WTC11 (cell line): ENCODE measurements around the gene PHOX2B. TPM values are rescaled to one million over a fixed set of nuclear protein-coding genes. Genes with fewer than 3 reads are reported as not detected.

Experiments
- ATAC-seq: fragments of 200-7000 bp; cut with Tn5 transposase; 2 replicates; pipeline ENCODE4 v1.10.0; 2021; ENCODE audit warnings: mild to moderate bottlenecking, moderate library complexity
- CTCF ChIA-PET: fragments of 300-600 bp; sonication (Branson Sonifier 250); formaldehyde crosslinking; loops from one replicate; lab custom pipeline; 2021; ENCODE audit warnings: antibody characterized with exemption; lab: Charles Lee
- POLR2A ChIA-PET: fragments of 350-600 bp; sonication (Branson Sonifier 250); formaldehyde crosslinking; loops from one replicate; lab custom pipeline; 2021; ENCODE audit warnings: antibody characterized with exemption; lab: Charles Lee
- DNase-seq: peaks from one replicate; pipeline ENCODE4 v3.0.0; 2021; ENCODE audit warnings: low spot score
- H3K27ac Mint-ChIP-seq: 2 replicates; pipeline ENCODE4 v1.8.0; 2021; ENCODE audit warnings: mixed read lengths
- H3K27me3 Mint-ChIP-seq: 2 replicates; pipeline ENCODE4 v1.8.0; 2021; ENCODE audit warnings: low read depth, mild to moderate bottlenecking, moderate library complexity, mixed read lengths
- H3K36me3 Mint-ChIP-seq: 2 replicates; pipeline ENCODE4 v1.8.0; 2021; ENCODE audit warnings: mixed read lengths
- H3K4me1 Mint-ChIP-seq: 2 replicates; pipeline ENCODE4 v1.8.0; 2022; ENCODE audit warnings: mixed read lengths
- H3K4me3 Mint-ChIP-seq: 2 replicates; pipeline ENCODE4 v1.8.0; 2021; ENCODE audit warnings: mild to moderate bottlenecking, moderate library complexity, mixed read lengths
- H3K9me3 Mint-ChIP-seq: 2 replicates; pipeline ENCODE4 v1.8.0; 2021; ENCODE audit warnings: mixed read lengths
- ATF1 ChIP-seq: sonication (generic); formaldehyde crosslinking; IDR thresholded peaks from 2 replicates; pipeline ENCODE4 v1.8.1; 2023; ENCODE audit warnings: mild to moderate bottlenecking, moderate library complexity, missing genetic modification reagents
- FOXK1 ChIP-seq: sonication (generic); formaldehyde crosslinking; IDR thresholded peaks from 2 replicates; pipeline ENCODE4 v1.8.0; 2022; ENCODE audit warnings: mild to moderate bottlenecking, moderate library complexity, missing genetic modification reagents
- IRF2 ChIP-seq: sonication (generic); formaldehyde crosslinking; IDR thresholded peaks from 2 replicates; pipeline ENCODE4 v1.8.0; 2022; ENCODE audit warnings: low read depth, missing genetic modification reagents, borderline replicate concordance
- JUN ChIP-seq: sonication (generic); formaldehyde crosslinking; IDR thresholded peaks from 2 replicates; pipeline ENCODE4 v1.8.0; 2023; ENCODE audit warnings: mild to moderate bottlenecking, missing genetic modification reagents
- MYBL2 ChIP-seq: sonication (generic); formaldehyde crosslinking; IDR thresholded peaks from 2 replicates; pipeline ENCODE4 v1.8.1; 2023; ENCODE audit warnings: mild to moderate bottlenecking, moderate library complexity, missing genetic modification reagents
- NFE2L1 ChIP-seq: sonication (generic); formaldehyde crosslinking; IDR thresholded peaks from 2 replicates; pipeline ENCODE4 v1.8.1; 2023; ENCODE audit warnings: missing genetic modification reagents
- NFYB ChIP-seq: sonication (generic); formaldehyde crosslinking; conservative IDR thresholded peaks from 2 replicates; pipeline ENCODE4 v1.8.0; 2022; ENCODE audit warnings: low read depth, missing genetic modification reagents
- SMAD3 ChIP-seq: sonication (generic); formaldehyde crosslinking; IDR thresholded peaks from 2 replicates; pipeline ENCODE4 v1.8.0; 2022; ENCODE audit warnings: missing genetic modification reagents, mild to moderate bottlenecking, borderline replicate concordance
- TCF7 ChIP-seq: sonication (generic); formaldehyde crosslinking; IDR thresholded peaks from 2 replicates; pipeline ENCODE4 v1.8.0; 2022; ENCODE audit warnings: mild to moderate bottlenecking, low read depth, missing genetic modification reagents, moderate library complexity
- TP53 ChIP-seq: sonication (generic); formaldehyde crosslinking; IDR thresholded peaks from 2 replicates; pipeline ENCODE4 v1.8.1; 2023; ENCODE audit warnings: mild to moderate bottlenecking, missing genetic modification reagents
- ZNF219 ChIP-seq: sonication (generic); formaldehyde crosslinking; IDR thresholded peaks from 2 replicates; pipeline ENCODE4 v1.8.0; 2023; ENCODE audit warnings: missing genetic modification reagents, mild to moderate bottlenecking, borderline replicate concordance
- ZNF396 ChIP-seq: fragments of 250-450 bp; sonication (Bioruptor Pico); IDR thresholded peaks from 2 replicates; pipeline ENCODE4 v1.8.0; 2021; ENCODE audit warnings: mild to moderate bottlenecking, moderate library complexity, borderline replicate concordance
- ZNF671 ChIP-seq: fragments of 250-450 bp; sonication (Bioruptor Pico); IDR thresholded peaks from 2 replicates; pipeline ENCODE4 v1.8.0; 2021; ENCODE audit warnings: mild to moderate bottlenecking
- total RNA-seq: library from RNA; stranded (reverse); gene quantifications from 3 replicates; pipeline ENCODE4 v1.2.3, GENCODE V29; 2021
- TF ChIP-seq, protein P1 (sequence below): sonication (generic); formaldehyde crosslinking; IDR thresholded peaks from 2 replicates; pipeline ENCODE4 v1.8.1; 2022; ENCODE audit warnings: low read depth, missing genetic modification reagents, borderline replicate concordance
- TF ChIP-seq, protein P2 (sequence below): sonication (generic); formaldehyde crosslinking; IDR thresholded peaks from 2 replicates; pipeline ENCODE4 v1.8.1; 2022; ENCODE audit warnings: missing genetic modification reagents, borderline replicate concordance
- TF ChIP-seq, protein P3 (sequence below): sonication (generic); formaldehyde crosslinking; IDR thresholded peaks from 2 replicates; pipeline ENCODE4 v1.8.1; 2022; ENCODE audit warnings: mild to moderate bottlenecking, moderate library complexity, missing genetic modification reagents
- TF ChIP-seq, protein P4 (sequence below): fragments of 250-450 bp; sonication (Bioruptor Pico); IDR thresholded peaks from 2 replicates; pipeline ENCODE4 v1.8.0; 2021; ENCODE audit warnings: mild to moderate bottlenecking
- TF ChIP-seq, protein P5 (sequence below): sonication (generic); formaldehyde crosslinking; IDR thresholded peaks from 2 replicates; pipeline ENCODE4 v1.8.1; 2023; ENCODE audit warnings: mild to moderate bottlenecking, missing genetic modification reagents, borderline replicate concordance
- TF ChIP-seq, protein P6 (sequence below): fragments of 250-450 bp; sonication (Bioruptor Pico); IDR thresholded peaks from 2 replicates; pipeline ENCODE4 v1.9.0; 2021; ENCODE audit warnings: moderate library complexity, mild to moderate bottlenecking, inconsistent platforms, borderline replicate concordance
- TF ChIP-seq, protein P7 (sequence below): sonication (generic); formaldehyde crosslinking; IDR thresholded peaks from 2 replicates; pipeline ENCODE4 v1.8.0; 2022; ENCODE audit warnings: mild to moderate bottlenecking, missing genetic modification reagents
- TF ChIP-seq, protein P8 (sequence below): fragments of 250-450 bp; sonication (Bioruptor Pico); IDR thresholded peaks from 2 replicates; pipeline ENCODE4 v2.1.2; 2022; ENCODE audit warnings: mild to moderate bottlenecking, moderate library complexity
- TF ChIP-seq, protein P9 (sequence below): sonication (generic); formaldehyde crosslinking; IDR thresholded peaks from 2 replicates; pipeline ENCODE4 v1.8.1; 2023; ENCODE audit warnings: mild to moderate bottlenecking, missing genetic modification reagents

The PHOX2B gene
- total RNA-seq, 1 experiment from 2014 or later, result not detected

DNA sequence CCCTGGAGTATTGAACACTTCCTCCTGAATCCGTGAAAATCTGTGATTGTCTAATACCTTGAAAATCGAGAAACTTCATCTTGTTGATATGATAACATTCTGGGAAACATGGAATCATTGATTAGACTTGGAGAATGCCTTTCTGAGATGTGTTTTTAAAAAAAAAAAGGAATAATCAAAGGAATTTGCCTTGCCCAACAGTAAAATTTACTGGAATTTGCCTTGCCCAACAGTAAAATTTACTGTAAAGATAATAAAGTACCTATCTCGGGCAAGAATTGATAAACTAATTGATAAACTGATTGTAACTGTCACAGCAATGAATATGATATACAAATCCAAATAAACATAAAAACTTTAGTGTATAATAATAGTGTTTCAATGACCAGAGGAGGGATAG lies 44.7 kb downstream of the PHOX2B start:
- ATAC-seq, result no peak
- Mint-ChIP-seq H3K27ac (no peak overlapping the region), H3K27me3 (peaks cover 25% of the 10 kb centered on the region), H3K36me3 (no peaks in the 10 kb centered on the region), H3K4me3 (no peak overlapping the region), H3K9me3 (no peaks in the 10 kb centered on the region), H3K4me1 (no peaks in the 10 kb centered on the region)
- TF ChIP-seq TP53 (CRISPR knock-in tag) (no peak), ZNF671 (CRISPR knock-in tag) (no peak), NFYB (CRISPR knock-in tag) (no peak), FOXK1 (CRISPR knock-in tag) (no peak), NFE2L1 (CRISPR knock-in tag) (no peak), TCF7 (no peak), MYBL2 (CRISPR knock-in tag) (no peak)
- TF ChIP-seq, protein P1, sequence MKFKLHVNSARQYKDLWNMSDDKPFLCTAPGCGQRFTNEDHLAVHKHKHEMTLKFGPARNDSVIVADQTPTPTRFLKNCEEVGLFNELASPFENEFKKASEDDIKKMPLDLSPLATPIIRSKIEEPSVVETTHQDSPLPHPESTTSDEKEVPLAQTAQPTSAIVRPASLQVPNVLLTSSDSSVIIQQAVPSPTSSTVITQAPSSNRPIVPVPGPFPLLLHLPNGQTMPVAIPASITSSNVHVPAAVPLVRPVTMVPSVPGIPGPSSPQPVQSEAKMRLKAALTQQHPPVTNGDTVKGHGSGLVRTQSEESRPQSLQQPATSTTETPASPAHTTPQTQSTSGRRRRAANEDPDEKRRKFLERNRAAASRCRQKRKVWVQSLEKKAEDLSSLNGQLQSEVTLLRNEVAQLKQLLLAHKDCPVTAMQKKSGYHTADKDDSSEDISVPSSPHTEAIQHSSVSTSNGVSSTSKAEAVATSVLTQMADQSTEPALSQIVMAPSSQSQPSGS, result no peak
- TF ChIP-seq, protein P2, sequence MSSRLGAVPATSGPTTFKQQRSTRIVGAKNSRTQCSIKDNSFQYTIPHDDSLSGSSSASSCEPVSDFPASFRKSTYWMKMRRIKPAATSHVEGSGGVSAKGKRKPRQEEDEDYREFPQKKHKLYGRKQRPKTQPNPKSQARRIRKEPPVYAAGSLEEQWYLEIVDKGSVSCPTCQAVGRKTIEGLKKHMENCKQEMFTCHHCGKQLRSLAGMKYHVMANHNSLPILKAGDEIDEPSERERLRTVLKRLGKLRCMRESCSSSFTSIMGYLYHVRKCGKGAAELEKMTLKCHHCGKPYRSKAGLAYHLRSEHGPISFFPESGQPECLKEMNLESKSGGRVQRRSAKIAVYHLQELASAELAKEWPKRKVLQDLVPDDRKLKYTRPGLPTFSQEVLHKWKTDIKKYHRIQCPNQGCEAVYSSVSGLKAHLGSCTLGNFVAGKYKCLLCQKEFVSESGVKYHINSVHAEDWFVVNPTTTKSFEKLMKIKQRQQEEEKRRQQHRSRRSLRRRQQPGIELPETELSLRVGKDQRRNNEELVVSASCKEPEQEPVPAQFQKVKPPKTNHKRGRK (CRISPR knock-in tag), result no peak
- TF ChIP-seq, protein P3, sequence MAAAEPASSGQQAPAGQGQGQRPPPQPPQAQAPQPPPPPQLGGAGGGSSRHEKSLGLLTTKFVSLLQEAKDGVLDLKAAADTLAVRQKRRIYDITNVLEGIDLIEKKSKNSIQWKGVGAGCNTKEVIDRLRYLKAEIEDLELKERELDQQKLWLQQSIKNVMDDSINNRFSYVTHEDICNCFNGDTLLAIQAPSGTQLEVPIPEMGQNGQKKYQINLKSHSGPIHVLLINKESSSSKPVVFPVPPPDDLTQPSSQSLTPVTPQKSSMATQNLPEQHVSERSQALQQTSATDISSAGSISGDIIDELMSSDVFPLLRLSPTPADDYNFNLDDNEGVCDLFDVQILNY (CRISPR knock-in tag), result no peak
- TF ChIP-seq, protein P4, sequence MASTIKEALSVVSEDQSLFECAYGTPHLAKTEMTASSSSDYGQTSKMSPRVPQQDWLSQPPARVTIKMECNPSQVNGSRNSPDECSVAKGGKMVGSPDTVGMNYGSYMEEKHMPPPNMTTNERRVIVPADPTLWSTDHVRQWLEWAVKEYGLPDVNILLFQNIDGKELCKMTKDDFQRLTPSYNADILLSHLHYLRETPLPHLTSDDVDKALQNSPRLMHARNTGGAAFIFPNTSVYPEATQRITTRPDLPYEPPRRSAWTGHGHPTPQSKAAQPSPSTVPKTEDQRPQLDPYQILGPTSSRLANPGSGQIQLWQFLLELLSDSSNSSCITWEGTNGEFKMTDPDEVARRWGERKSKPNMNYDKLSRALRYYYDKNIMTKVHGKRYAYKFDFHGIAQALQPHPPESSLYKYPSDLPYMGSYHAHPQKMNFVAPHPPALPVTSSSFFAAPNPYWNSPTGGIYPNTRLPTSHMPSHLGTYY (CRISPR knock-in tag), result no peak
- CTCF ChIA-PET, result interaction anchor here (1.8 kb wide), 1 partner anchor 42 kb away, joined by 4 read pairs; no protein-coding TSS in a partner anchor
- DNase-seq, result no peak
- POLR2A ChIA-PET, result no interaction called here

DNA sequence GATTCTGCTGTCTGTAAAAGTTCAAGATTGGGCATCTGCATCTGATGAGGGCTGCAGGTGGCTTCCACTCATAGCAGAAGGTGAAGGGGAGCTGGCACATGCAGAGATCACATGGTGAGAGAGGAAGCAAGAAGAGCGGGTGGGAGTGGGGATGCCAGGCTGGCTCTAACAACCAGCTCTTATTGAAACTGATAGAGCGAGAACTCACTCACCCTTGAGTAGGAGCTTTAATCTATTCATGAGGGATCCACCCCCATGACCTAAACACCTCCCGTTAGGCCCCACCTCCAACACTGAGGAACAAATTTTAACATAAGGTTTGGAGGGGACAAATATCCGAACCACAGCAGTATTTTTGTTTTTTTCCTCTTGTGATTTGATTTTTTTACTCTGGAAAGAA lies 45.8 kb downstream of the PHOX2B start:
- peaks cover 29% of the 10 kb centered on the region for H3K27me3 Mint-ChIP-seq
- H3K9me3 Mint-ChIP-seq, result no peaks in the 10 kb centered on the region
- H3K36me3 Mint-ChIP-seq, result no peaks in the 10 kb centered on the region
- no peaks in the 10 kb centered on the region for H3K4me1 Mint-ChIP-seq
- DNase-seq, result no peak
- H3K27ac Mint-ChIP-seq, result no peak overlapping the region
- CTCF ChIA-PET, result no interaction called here
- POLR2A ChIA-PET, result no interaction called here
- ATAC-seq, result no peak
- H3K4me3 Mint-ChIP-seq, result no peak overlapping the region
- TF ChIP-seq SMAD3 (no peak), IRF2 (CRISPR knock-in tag) (no peak), NFYB (CRISPR knock-in tag) (no peak), ZNF219 (no peak), JUN (CRISPR knock-in tag) (no peak), ZNF396 (CRISPR knock-in tag) (no peak), ATF1 (CRISPR knock-in tag) (no peak)
- TF ChIP-seq, protein P5, sequence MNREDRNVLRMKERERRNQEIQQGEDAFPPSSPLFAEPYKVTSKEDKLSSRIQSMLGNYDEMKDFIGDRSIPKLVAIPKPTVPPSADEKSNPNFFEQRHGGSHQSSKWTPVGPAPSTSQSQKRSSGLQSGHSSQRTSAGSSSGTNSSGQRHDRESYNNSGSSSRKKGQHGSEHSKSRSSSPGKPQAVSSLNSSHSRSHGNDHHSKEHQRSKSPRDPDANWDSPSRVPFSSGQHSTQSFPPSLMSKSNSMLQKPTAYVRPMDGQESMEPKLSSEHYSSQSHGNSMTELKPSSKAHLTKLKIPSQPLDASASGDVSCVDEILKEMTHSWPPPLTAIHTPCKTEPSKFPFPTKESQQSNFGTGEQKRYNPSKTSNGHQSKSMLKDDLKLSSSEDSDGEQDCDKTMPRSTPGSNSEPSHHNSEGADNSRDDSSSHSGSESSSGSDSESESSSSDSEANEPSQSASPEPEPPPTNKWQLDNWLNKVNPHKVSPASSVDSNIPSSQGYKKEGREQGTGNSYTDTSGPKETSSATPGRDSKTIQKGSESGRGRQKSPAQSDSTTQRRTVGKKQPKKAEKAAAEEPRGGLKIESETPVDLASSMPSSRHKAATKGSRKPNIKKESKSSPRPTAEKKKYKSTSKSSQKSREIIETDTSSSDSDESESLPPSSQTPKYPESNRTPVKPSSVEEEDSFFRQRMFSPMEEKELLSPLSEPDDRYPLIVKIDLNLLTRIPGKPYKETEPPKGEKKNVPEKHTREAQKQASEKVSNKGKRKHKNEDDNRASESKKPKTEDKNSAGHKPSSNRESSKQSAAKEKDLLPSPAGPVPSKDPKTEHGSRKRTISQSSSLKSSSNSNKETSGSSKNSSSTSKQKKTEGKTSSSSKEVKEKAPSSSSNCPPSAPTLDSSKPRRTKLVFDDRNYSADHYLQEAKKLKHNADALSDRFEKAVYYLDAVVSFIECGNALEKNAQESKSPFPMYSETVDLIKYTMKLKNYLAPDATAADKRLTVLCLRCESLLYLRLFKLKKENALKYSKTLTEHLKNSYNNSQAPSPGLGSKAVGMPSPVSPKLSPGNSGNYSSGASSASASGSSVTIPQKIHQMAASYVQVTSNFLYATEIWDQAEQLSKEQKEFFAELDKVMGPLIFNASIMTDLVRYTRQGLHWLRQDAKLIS (CRISPR knock-in tag), result no peak
- TF ChIP-seq, protein P6, sequence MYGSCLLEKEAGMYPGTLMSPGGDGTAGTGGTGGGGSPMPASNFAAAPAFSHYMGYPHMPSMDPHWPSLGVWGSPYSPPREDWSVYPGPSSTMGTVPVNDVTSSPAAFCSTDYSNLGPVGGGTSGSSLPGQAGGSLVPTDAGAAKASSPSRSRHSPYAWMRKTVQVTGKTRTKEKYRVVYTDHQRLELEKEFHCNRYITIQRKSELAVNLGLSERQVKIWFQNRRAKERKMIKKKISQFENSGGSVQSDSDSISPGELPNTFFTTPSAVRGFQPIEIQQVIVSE (CRISPR knock-in tag), result no peak
- TF ChIP-seq, protein P7, sequence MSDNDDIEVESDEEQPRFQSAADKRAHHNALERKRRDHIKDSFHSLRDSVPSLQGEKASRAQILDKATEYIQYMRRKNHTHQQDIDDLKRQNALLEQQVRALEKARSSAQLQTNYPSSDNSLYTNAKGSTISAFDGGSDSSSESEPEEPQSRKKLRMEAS (CRISPR knock-in tag), result no peak
- TF ChIP-seq, protein P8, sequence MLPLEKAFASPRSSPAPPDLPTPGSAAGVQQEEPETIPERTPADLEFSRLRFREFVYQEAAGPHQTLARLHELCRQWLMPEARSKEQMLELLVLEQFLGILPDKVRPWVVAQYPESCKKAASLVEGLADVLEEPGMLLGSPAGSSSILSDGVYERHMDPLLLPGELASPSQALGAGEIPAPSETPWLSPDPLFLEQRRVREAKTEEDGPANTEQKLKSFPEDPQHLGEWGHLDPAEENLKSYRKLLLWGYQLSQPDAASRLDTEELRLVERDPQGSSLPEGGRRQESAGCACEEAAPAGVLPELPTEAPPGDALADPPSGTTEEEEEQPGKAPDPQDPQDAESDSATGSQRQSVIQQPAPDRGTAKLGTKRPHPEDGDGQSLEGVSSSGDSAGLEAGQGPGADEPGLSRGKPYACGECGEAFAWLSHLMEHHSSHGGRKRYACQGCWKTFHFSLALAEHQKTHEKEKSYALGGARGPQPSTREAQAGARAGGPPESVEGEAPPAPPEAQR (CRISPR knock-in tag), result no peak
- TF ChIP-seq, protein P9, sequence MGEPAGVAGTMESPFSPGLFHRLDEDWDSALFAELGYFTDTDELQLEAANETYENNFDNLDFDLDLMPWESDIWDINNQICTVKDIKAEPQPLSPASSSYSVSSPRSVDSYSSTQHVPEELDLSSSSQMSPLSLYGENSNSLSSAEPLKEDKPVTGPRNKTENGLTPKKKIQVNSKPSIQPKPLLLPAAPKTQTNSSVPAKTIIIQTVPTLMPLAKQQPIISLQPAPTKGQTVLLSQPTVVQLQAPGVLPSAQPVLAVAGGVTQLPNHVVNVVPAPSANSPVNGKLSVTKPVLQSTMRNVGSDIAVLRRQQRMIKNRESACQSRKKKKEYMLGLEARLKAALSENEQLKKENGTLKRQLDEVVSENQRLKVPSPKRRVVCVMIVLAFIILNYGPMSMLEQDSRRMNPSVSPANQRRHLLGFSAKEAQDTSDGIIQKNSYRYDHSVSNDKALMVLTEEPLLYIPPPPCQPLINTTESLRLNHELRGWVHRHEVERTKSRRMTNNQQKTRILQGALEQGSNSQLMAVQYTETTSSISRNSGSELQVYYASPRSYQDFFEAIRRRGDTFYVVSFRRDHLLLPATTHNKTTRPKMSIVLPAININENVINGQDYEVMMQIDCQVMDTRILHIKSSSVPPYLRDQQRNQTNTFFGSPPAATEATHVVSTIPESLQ, result no peak
